Measurements from ENCODE around the gene ZC3H11A. TPM values are rescaled to one million over a fixed set of nuclear protein-coding genes. Genes with fewer than 3 reads are reported as not detected.

ZC3H11A gene
- polyA plus RNA-seq, 1 of the 3 experiments (the other 2 are of a cell fraction) = 38.0 TPM

DNA sequence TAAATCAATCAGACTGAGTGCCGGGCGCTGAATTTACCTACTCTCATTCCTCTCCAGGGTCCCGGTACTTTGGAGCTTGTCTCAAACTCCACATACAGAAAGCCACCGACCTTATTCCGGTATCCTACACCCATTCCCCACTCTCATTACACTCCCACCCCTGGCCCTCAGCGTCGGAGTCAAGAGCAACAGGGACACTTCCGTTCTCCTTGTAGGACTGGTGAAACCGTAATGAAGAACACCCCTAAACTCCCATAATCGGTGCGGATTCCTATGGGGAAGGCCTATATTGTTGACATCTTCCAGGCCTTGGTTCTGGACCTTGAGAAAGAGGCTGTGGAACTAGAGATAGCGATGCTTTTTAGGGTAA, 798 bp downstream of the ZC3H11A start:
- H3K9me3 ChIP-seq = no peaks in the 10 kb centered on the region
- peaks cover 11% of the 10 kb centered on the region for H3F3A ChIP-seq (replicated peaks; ENCODE audit: insufficient read depth)
- POLR2A ChIA-PET = no interaction called here
- peak overlapping the region; percentile 97 for H3K9ac ChIP-seq
- H2AFZ ChIP-seq (ENCODE audit: low read depth) = peak overlapping the region; percentile 27; the same call in 1 of the 2 replicates
- peak overlapping the region; percentile 95 for H3K4me2 ChIP-seq
- no peaks in the 10 kb centered on the region for H3K9me2 ChIP-seq
- H3K4me1 ChIP-seq (ENCODE audit: control insufficient read depth in 1 of 2, insufficient read depth in 2 of 2, low read depth in 1 of 2, low read length in 1 of 2) = peaks cover 21 to 33% of the 10 kb centered on the region in 2 experiments; a peak in 3 of 4 replicates
- peaks cover 36 to 40% of the 10 kb centered on the region in 2 experiments for H3K36me3 ChIP-seq (replicated peaks in 1 of 2; ENCODE audit: control insufficient read depth in 1 of 2, insufficient read depth in 2 of 2, low read length in 1 of 2)
- H3K4me3 ChIP-seq (ENCODE audit: low read depth in 2 of 2, low read length in 1 of 2) = peak overlapping the region; percentile 69 to 93
- H4K20me1 ChIP-seq (ENCODE audit: insufficient read depth) = peaks cover 49% of the 10 kb centered on the region
- H3K27me3 ChIP-seq (ENCODE audit: insufficient read depth) = no peaks in the 10 kb centered on the region
- TF ChIP-seq TCF12 (IDR thresholded peaks at IDR 0.05) (no peak), RFX5 (IDR thresholded peaks at IDR 0.05; ENCODE audit: low read length) (no peak), GABPA (IDR thresholded peaks at IDR 0.05; ENCODE audit: low read depth) (peak; percentile 34; the same call in 1 of the 2 replicates)
- TF ChIP-seq, protein P1, sequence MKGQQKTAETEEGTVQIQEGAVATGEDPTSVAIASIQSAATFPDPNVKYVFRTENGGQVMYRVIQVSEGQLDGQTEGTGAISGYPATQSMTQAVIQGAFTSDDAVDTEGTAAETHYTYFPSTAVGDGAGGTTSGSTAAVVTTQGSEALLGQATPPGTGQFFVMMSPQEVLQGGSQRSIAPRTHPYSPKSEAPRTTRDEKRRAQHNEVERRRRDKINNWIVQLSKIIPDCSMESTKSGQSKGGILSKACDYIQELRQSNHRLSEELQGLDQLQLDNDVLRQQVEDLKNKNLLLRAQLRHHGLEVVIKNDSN (IDR thresholded peaks at IDR 0.05; ENCODE audit: borderline replicate concordance, low read depth) = no peak
- TF ChIP-seq, protein P2, sequence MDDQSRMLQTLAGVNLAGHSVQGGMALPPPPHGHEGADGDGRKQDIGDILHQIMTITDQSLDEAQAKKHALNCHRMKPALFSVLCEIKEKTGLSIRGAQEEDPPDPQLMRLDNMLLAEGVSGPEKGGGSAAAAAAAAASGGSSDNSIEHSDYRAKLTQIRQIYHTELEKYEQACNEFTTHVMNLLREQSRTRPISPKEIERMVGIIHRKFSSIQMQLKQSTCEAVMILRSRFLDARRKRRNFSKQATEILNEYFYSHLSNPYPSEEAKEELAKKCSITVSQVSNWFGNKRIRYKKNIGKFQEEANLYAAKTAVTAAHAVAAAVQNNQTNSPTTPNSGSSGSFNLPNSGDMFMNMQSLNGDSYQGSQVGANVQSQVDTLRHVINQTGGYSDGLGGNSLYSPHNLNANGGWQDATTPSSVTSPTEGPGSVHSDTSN (IDR thresholded peaks at IDR 0.05) = no peak
- TF ChIP-seq, protein P3, sequence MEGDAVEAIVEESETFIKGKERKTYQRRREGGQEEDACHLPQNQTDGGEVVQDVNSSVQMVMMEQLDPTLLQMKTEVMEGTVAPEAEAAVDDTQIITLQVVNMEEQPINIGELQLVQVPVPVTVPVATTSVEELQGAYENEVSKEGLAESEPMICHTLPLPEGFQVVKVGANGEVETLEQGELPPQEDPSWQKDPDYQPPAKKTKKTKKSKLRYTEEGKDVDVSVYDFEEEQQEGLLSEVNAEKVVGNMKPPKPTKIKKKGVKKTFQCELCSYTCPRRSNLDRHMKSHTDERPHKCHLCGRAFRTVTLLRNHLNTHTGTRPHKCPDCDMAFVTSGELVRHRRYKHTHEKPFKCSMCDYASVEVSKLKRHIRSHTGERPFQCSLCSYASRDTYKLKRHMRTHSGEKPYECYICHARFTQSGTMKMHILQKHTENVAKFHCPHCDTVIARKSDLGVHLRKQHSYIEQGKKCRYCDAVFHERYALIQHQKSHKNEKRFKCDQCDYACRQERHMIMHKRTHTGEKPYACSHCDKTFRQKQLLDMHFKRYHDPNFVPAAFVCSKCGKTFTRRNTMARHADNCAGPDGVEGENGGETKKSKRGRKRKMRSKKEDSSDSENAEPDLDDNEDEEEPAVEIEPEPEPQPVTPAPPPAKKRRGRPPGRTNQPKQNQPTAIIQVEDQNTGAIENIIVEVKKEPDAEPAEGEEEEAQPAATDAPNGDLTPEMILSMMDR (IDR thresholded peaks at IDR 0.05) = no peak
- TF ChIP-seq, protein P4, sequence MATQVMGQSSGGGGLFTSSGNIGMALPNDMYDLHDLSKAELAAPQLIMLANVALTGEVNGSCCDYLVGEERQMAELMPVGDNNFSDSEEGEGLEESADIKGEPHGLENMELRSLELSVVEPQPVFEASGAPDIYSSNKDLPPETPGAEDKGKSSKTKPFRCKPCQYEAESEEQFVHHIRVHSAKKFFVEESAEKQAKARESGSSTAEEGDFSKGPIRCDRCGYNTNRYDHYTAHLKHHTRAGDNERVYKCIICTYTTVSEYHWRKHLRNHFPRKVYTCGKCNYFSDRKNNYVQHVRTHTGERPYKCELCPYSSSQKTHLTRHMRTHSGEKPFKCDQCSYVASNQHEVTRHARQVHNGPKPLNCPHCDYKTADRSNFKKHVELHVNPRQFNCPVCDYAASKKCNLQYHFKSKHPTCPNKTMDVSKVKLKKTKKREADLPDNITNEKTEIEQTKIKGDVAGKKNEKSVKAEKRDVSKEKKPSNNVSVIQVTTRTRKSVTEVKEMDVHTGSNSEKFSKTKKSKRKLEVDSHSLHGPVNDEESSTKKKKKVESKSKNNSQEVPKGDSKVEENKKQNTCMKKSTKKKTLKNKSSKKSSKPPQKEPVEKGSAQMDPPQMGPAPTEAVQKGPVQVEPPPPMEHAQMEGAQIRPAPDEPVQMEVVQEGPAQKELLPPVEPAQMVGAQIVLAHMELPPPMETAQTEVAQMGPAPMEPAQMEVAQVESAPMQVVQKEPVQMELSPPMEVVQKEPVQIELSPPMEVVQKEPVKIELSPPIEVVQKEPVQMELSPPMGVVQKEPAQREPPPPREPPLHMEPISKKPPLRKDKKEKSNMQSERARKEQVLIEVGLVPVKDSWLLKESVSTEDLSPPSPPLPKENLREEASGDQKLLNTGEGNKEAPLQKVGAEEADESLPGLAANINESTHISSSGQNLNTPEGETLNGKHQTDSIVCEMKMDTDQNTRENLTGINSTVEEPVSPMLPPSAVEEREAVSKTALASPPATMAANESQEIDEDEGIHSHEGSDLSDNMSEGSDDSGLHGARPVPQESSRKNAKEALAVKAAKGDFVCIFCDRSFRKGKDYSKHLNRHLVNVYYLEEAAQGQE (IDR thresholded peaks at IDR 0.05; ENCODE audit: low read depth, low read length) = no peak
- 0% methylated on average over 12 of the region's 12 CpGs for WGBS (ENCODE audit: low lambda C conversion rate)
- CTCF ChIA-PET = interaction anchor here (0.6 to 1.0 kb wide), 2 partner anchors 10 to 94 kb away, joined by 4 read pairs; no protein-coding TSS in a partner anchor
- H3K79me2 ChIP-seq (ENCODE audit: insufficient read depth) = peaks cover 53% of the 10 kb centered on the region
- DNase-seq = peak; percentile 21
- peak overlapping the region; percentile 96 to 97 for H3K27ac ChIP-seq (ENCODE audit: low read depth in 2 of 2, low read length in 1 of 2)

DNA sequence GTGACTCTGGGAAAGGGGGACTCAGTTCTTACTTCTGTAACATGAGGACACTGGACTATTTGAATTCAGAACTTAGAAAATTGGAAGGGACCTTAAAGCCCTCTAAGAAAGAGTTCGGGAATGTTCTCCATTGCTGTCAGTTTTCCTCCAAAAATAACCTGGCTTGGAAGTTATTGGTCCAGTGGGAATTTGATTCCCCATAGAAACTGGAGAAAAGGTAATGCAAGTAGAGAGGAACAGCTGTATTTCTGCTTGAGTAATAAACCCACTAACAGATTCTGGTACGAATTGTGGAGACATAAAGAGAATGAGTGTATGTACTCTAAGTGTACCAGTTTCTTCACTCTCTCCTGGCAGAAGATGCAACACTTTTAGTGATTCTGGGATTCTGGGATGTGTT, 1.8 kb downstream of the ZC3H11A start:
- no peaks in the 10 kb centered on the region for H3K9me3 ChIP-seq
- H3K4me2 ChIP-seq = peak overlapping the region; percentile 95
- peaks cover 63% of the 10 kb centered on the region for H3K79me2 ChIP-seq (ENCODE audit: insufficient read depth)
- H3K27ac ChIP-seq (ENCODE audit: low read depth in 2 of 2, low read length in 1 of 2) = peak overlapping the region in 1 of 2 experiments; percentile 97; a peak in 1 of 4 replicates
- no peak overlapping the region for H2AFZ ChIP-seq (ENCODE audit: low read depth)
- H4K20me1 ChIP-seq (ENCODE audit: insufficient read depth) = peaks cover 59% of the 10 kb centered on the region
- POLR2A ChIA-PET = no interaction called here
- H3F3A ChIP-seq (replicated peaks; ENCODE audit: insufficient read depth) = peaks cover 9% of the 10 kb centered on the region
- H3K36me3 ChIP-seq (replicated peaks in 1 of 2; ENCODE audit: control insufficient read depth in 1 of 2, insufficient read depth in 2 of 2, low read length in 1 of 2) = peaks cover 41 to 42% of the 10 kb centered on the region in 2 experiments
- peak overlapping the region; percentile 69 to 93 for H3K4me3 ChIP-seq (ENCODE audit: low read depth in 2 of 2, low read length in 1 of 2)
- CTCF ChIA-PET = interaction anchor here (0.8 to 1.0 kb wide), 2 partner anchors 12 to 95 kb away, joined by 3 to 4 read pairs; no protein-coding TSS in a partner anchor
- no peaks in the 10 kb centered on the region for H3K27me3 ChIP-seq (ENCODE audit: insufficient read depth)
- no peaks in the 10 kb centered on the region for H3K9me2 ChIP-seq
- DNase-seq = no peak
- 100% methylated on average over 2 of the region's 2 CpGs for WGBS (ENCODE audit: low lambda C conversion rate)
- H3K4me1 ChIP-seq (ENCODE audit: control insufficient read depth in 1 of 2, insufficient read depth in 2 of 2, low read depth in 1 of 2, low read length in 1 of 2) = peaks cover 21 to 33% of the 10 kb centered on the region in 2 experiments; a peak in 3 of 4 replicates
- H3K9ac ChIP-seq = no peak overlapping the region
- TF ChIP-seq MEF2A (IDR thresholded peaks at IDR 0.05; ENCODE audit: borderline replicate concordance, low read depth) (no peak), ELF1 (IDR thresholded peaks at IDR 0.05) (no peak), EZH2phosphoT487 (IDR thresholded peaks at IDR 0.05; ENCODE audit: borderline replicate concordance, low read depth) (no peak), NRF1 (IDR thresholded peaks at IDR 0.05; ENCODE audit: low read depth, low read length) (no peak), FOXM1 (IDR thresholded peaks at IDR 0.05; ENCODE audit: low read depth) (no peak), YY1 (IDR thresholded peaks at IDR 0.05; ENCODE audit: low read depth) (no peak)
- TF ChIP-seq, protein P5, sequence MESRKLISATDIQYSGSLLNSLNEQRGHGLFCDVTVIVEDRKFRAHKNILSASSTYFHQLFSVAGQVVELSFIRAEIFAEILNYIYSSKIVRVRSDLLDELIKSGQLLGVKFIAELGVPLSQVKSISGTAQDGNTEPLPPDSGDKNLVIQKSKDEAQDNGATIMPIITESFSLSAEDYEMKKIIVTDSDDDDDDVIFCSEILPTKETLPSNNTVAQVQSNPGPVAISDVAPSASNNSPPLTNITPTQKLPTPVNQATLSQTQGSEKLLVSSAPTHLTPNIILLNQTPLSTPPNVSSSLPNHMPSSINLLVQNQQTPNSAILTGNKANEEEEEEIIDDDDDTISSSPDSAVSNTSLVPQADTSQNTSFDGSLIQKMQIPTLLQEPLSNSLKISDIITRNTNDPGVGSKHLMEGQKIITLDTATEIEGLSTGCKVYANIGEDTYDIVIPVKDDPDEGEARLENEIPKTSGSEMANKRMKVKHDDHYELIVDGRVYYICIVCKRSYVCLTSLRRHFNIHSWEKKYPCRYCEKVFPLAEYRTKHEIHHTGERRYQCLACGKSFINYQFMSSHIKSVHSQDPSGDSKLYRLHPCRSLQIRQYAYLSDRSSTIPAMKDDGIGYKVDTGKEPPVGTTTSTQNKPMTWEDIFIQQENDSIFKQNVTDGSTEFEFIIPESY (IDR thresholded peaks at IDR 0.05; ENCODE audit: borderline replicate concordance, low read depth) = no peak

Data from SK-N-SH (cell line).